PFSK-1 (cell line): Measurements from ENCODE around the gene C1RL.

Source experiments
- FOXP2 ChIP-seq: optimal IDR thresholded peaks from 2 replicates; pipeline ENCODE3; 2011; ENCODE audit warnings: borderline replicate concordance, control low read depth, inconsistent platforms; ENCODE audit not compliant: insufficient read depth; ENCODE audit errors: extremely low read length, extremely low read depth
- POLR2AphosphoS5 ChIP-seq: IDR thresholded peaks from 2 replicates; pipeline ENCODE4 v1.6.1; 2012; ENCODE audit warnings: low read depth, mild to moderate bottlenecking, control low read depth, low read length, moderate library complexity
- REST ChIP-seq, 2 experiments: IDR thresholded peaks; 2 replicates each; pipeline versions ENCODE4 v1.6.1 to v1.8.0; 2011 to 2012; ENCODE audit warnings: low read depth in 2 of 2, low read length in 2 of 2, control low read depth in 1 of 2, inconsistent platforms in 1 of 2, mild to moderate bottlenecking in 1 of 2, moderate library complexity in 1 of 2; ENCODE audit not compliant: insufficient read depth in 1 of 2
- SIN3A ChIP-seq: IDR thresholded peaks from 2 replicates; pipeline ENCODE4 v1.6.1; 2012; ENCODE audit warnings: mild to moderate bottlenecking, low read length, moderate library complexity, borderline replicate concordance; ENCODE audit not compliant: insufficient read depth
- TAF1 ChIP-seq: IDR thresholded peaks from 2 replicates; pipeline ENCODE4 v1.6.1; 2012; ENCODE audit warnings: low read length, control low read depth, borderline replicate concordance; ENCODE audit not compliant: insufficient read depth

The C1RL gene

GRCh38 chr12:7142809-7143465 is 33.9 kb upstream of the C1RL start:
- TF ChIP-seq TAF1 (no peak), SIN3A (no peak), POLR2AphosphoS5 (no peak), REST (IDR thresholded peaks at IDR 0.05; ENCODE audit: insufficient read depth in 1 of 2, low read depth in 2 of 2, low read length in 2 of 2) (no peak), FOXP2 (no peak)

- no peak for TF ChIP-seq SIN3A
- TF ChIP-seq REST (IDR thresholded peaks at IDR 0.05; ENCODE audit: insufficient read depth in 1 of 2, low read depth in 2 of 2, low read length in 2 of 2), result no peak
- TF ChIP-seq FOXP2, result no peak
- TF ChIP-seq POLR2AphosphoS5, result no peak
- no peak for TF ChIP-seq TAF1
Measured at GRCh38 chr12:7142056-7142644, 33.1 kb upstream of the C1RL start.

- TF ChIP-seq POLR2AphosphoS5 (no peak), TAF1 (no peak), SIN3A (no peak), REST (IDR thresholded peaks at IDR 0.05; ENCODE audit: insufficient read depth in 1 of 2, low read depth in 2 of 2, low read length in 2 of 2) (no peak), FOXP2 (no peak)
Measured at GRCh38 chr12:7141351-7142005, 32.5 kb upstream of the C1RL start.

- TF ChIP-seq REST (IDR thresholded peaks at IDR 0.05; ENCODE audit: insufficient read depth in 1 of 2, low read depth in 2 of 2, low read length in 2 of 2) (no peak), SIN3A (no peak), FOXP2 (no peak), TAF1 (no peak), POLR2AphosphoS5 (no peak)
Measured at GRCh38 chr12:7139200-7139599, 30.2 kb upstream of the C1RL start.
